ENCODE results near the gene SCRN2. TPM values are rescaled to one million over a fixed set of nuclear protein-coding genes. Genes with fewer than 3 reads are reported as not detected.

The SCRN2 gene
- total RNA-seq, 1 donor from 2014 or later = 30.5 TPM

DNA sequence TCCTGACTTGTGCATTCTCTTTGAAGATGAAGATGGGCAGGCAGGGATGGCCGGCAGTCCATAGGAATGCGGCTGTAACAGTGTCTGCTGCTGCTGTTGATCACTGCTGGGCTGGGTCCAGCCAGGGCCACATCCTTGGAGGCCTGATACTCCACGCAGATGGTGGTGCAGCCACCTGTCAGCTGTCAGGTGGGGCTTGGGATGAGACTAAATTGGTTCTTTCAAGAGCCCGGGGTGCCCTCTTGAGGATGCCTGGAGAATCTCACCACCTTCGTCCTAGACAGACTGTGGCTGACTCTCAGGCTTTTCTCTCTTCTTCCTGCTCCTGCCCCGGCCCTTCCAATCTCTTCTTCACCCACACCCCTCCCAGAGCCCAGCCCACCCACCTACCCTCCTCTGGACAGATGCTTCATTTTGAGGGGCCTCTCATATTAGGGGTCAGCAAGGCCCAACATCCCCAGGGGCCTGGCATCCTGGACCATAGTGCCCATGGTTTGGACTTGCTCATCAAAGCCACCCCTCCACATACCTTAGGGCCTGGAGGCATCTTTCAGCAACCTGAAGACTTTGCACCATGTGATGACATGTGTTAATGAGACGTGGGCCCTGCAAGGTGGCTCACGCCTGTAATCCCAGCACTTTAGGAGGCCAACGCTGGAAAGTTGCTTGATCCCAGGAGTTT is 38.6 kb downstream of the SCRN2 start:
- Histone ChIP-seq H3K4me1 (no peaks in the 10 kb centered on the region), H3K36me3 (peaks cover 12% of the 10 kb centered on the region), H3K27me3 (no peaks in the 10 kb centered on the region), H3K4me3 (no peak overlapping the region), H3K27ac (no peak overlapping the region), H3K9me3 (no peaks in the 10 kb centered on the region)
- intact Hi-C loops (cut with DNase I) = no loop called here
- DNase-seq = no peak
- peak; percentile 67 for ATAC-seq
- TF ChIP-seq, protein P1, sequence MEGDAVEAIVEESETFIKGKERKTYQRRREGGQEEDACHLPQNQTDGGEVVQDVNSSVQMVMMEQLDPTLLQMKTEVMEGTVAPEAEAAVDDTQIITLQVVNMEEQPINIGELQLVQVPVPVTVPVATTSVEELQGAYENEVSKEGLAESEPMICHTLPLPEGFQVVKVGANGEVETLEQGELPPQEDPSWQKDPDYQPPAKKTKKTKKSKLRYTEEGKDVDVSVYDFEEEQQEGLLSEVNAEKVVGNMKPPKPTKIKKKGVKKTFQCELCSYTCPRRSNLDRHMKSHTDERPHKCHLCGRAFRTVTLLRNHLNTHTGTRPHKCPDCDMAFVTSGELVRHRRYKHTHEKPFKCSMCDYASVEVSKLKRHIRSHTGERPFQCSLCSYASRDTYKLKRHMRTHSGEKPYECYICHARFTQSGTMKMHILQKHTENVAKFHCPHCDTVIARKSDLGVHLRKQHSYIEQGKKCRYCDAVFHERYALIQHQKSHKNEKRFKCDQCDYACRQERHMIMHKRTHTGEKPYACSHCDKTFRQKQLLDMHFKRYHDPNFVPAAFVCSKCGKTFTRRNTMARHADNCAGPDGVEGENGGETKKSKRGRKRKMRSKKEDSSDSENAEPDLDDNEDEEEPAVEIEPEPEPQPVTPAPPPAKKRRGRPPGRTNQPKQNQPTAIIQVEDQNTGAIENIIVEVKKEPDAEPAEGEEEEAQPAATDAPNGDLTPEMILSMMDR (IDR thresholded peaks at IDR 0.05) = peak; percentile 49

GRCh38 chr17:47801906-47802305 is 39.2 kb downstream of the SCRN2 start:
- H3K27ac ChIP-seq = no peak overlapping the region
- H3K36me3 ChIP-seq = peaks cover 6% of the 10 kb centered on the region
- no peaks in the 10 kb centered on the region for H3K9me3 ChIP-seq
- DNase-seq = no peak
- no peak for ATAC-seq
- no peak overlapping the region for H3K4me3 ChIP-seq
- no peaks in the 10 kb centered on the region for H3K27me3 ChIP-seq
- TF ChIP-seq, protein P1 (IDR thresholded peaks at IDR 0.05) = no peak
- no peaks in the 10 kb centered on the region for H3K4me1 ChIP-seq
- intact Hi-C loops (cut with DNase I) = no loop called here

DNA sequence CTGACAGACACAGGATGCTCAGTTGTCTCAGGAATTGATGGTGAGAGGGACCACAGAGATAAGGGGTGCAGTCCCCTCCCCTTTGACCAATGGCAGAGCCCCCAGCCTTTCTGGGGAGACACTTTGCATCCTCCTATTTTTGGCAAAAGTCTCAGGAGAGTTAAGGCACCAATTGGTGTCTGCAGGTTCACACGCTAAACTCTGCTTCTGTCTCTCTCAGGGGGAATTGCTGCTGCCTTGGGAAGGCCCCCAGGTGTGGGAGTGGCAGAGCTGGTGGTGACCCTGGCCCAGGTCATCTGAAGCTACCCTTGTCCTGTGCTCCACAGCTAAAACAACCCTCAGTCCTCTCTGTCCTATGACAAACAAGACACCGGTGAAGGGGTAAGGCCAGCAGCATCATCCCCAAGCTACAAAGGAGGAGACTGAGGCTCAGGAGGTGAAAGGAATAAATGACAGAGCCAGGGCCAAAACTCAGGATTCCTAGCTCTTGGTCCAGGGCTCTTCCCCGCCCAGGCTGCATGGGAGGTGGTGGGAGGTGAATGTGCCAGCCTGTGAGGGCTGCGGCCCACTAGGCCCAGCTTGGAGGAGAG is 39.8 kb downstream of the SCRN2 start:
- ATAC-seq (no peak), DNase-seq (no peak)
- Histone ChIP-seq H3K27ac (no peak overlapping the region), H3K4me1 (no peaks in the 10 kb centered on the region), H3K27me3 (no peaks in the 10 kb centered on the region), H3K4me3 (no peak overlapping the region), H3K9me3 (no peaks in the 10 kb centered on the region), H3K36me3 (no peaks in the 10 kb centered on the region)
- intact Hi-C loops (cut with DNase I) = no loop called here
- TF ChIP-seq, protein P1 (IDR thresholded peaks at IDR 0.05) = no peak

- intact Hi-C loops (cut with DNase I) = no loop called here
- Histone ChIP-seq H3K4me1 (no peaks in the 10 kb centered on the region), H3K27me3 (no peaks in the 10 kb centered on the region), H3K36me3 (no peaks in the 10 kb centered on the region), H3K9me3 (no peaks in the 10 kb centered on the region), H3K4me3 (no peak overlapping the region), H3K27ac (no peak overlapping the region)
- TF ChIP-seq, protein P1 (IDR thresholded peaks at IDR 0.05) = no peak
- DNase-seq (no peak), ATAC-seq (peak; percentile 17)
Measured at GRCh38 chr17:47800686-47801085, 40.4 kb downstream of the SCRN2 start.

- no peak for ATAC-seq
- peaks cover 8% of the 10 kb centered on the region for H3K27me3 ChIP-seq
- H3K36me3 ChIP-seq = no peaks in the 10 kb centered on the region
- H3K4me3 ChIP-seq = no peak overlapping the region
- intact Hi-C loops (cut with DNase I) = no loop called here
- H3K4me1 ChIP-seq = no peaks in the 10 kb centered on the region
- H3K27ac ChIP-seq = no peak overlapping the region
- no peaks in the 10 kb centered on the region for H3K9me3 ChIP-seq
- no peak for DNase-seq
- TF ChIP-seq, protein P1 (IDR thresholded peaks at IDR 0.05) = no peak
Measured at GRCh38 chr17:47797797-47798196, 43.3 kb downstream of the SCRN2 start.
